Measurements from ENCODE around the gene MAPK11.

GRCh38 chr22:50274771-50275170, 4.6 kb upstream of the MAPK11 start:
- no peak for TF ChIP-seq POLR2AphosphoS5 (IDR thresholded peaks at IDR 0.05)
- no peak for TF ChIP-seq CTCF (IDR thresholded peaks at IDR 0.05)
